Glutamatergic neuron (in vitro differentiated cells): Measurements from ENCODE around the gene SNX30. TPM values are rescaled to one million over a fixed set of nuclear protein-coding genes. Genes with fewer than 3 reads are reported as not detected.

Source experiments
- DNase-seq: peaks from one replicate; pipeline ENCODE4 v3.0.0; 2022
- H3K27ac Mint-ChIP-seq: one replicate; pipeline ENCODE4 v1.8.0; 2020; ENCODE audit warnings: mild to moderate bottlenecking, mixed read lengths, inconsistent platforms; ENCODE audit not compliant: unreplicated experiment
- H3K27me3 Mint-ChIP-seq: one replicate; pipeline ENCODE4 v1.8.0; 2020; ENCODE audit warnings: mild to moderate bottlenecking, moderate library complexity, mixed read lengths, inconsistent platforms; ENCODE audit not compliant: unreplicated experiment
- H3K36me3 Mint-ChIP-seq: one replicate; pipeline ENCODE4 v1.8.0; 2020; ENCODE audit warnings: mild to moderate bottlenecking, mixed read lengths, inconsistent platforms; ENCODE audit not compliant: unreplicated experiment
- H3K4me1 Mint-ChIP-seq: one replicate; pipeline ENCODE4 v1.8.0; 2020; ENCODE audit warnings: mild to moderate bottlenecking, low read depth, mixed read lengths, inconsistent platforms; ENCODE audit not compliant: unreplicated experiment
- H3K4me3 Mint-ChIP-seq: one replicate; pipeline ENCODE4 v1.8.0; 2020; ENCODE audit warnings: mild to moderate bottlenecking, mixed read lengths, inconsistent platforms; ENCODE audit not compliant: unreplicated experiment
- H3K9me3 Mint-ChIP-seq: one replicate; pipeline ENCODE4 v1.8.0; 2020; ENCODE audit warnings: mild to moderate bottlenecking, moderate library complexity, mixed read lengths, inconsistent platforms; ENCODE audit not compliant: unreplicated experiment
- CTCF ChIP-seq: fragments of 200-600 bp; sonication (generic); IDR thresholded peaks from one replicate; pipeline ENCODE4 v1.5.0; 2021; ENCODE audit not compliant: partially characterized antibody, unreplicated experiment
- total RNA-seq: library from RNA; stranded (reverse); fragmentation: NEBNext Ultra II Directional; extraction: Animal tissue kit (Norgen Biotek cat#: 25700); gene quantifications from one replicate; pipeline ENCODE4 v1.2.1, GENCODE V29; 2021; ENCODE audit not compliant: unreplicated experiment

SNX30 gene
- total RNA-seq, 1 donor from 2014 or later, result 41.7 TPM

GRCh38 chr9:112757282-112757883 is 6.8 kb downstream of the SNX30 start:
- no peak for TF ChIP-seq CTCF
- Mint-ChIP-seq H3K4me1 (peaks cover 25% of the 10 kb centered on the region), H3K4me3 (no peak overlapping the region), H3K9me3 (peaks cover 2% of the 10 kb centered on the region), H3K27ac (no peak overlapping the region), H3K36me3 (no peaks in the 10 kb centered on the region), H3K27me3 (peaks cover 2% of the 10 kb centered on the region)
- no peak for DNase-seq

- TF ChIP-seq CTCF, result no peak
- Mint-ChIP-seq H3K36me3 (no peaks in the 10 kb centered on the region), H3K4me1 (peaks cover 27% of the 10 kb centered on the region)
Measured at GRCh38 chr9:112757940-112758339, 7.4 kb downstream of the SNX30 start.

GRCh38 chr9:112760821-112761220 is 10.3 kb downstream of the SNX30 start:
- Mint-ChIP-seq H3K36me3 (no peaks in the 10 kb centered on the region), H3K9me3 (no peaks in the 10 kb centered on the region), H3K4me3 (peak overlapping the region; percentile 30), H3K27ac (peak overlapping the region; percentile 9), H3K27me3 (peaks cover 2% of the 10 kb centered on the region), H3K4me1 (peaks cover 36% of the 10 kb centered on the region)
- DNase-seq, result no peak
- no peak for TF ChIP-seq CTCF

More at GRCh38 chr9:112757940-112758339, 7.4 kb downstream of the SNX30 start:
- Mint-ChIP-seq H3K9me3 (peaks cover 2% of the 10 kb centered on the region), H3K27ac (no peak overlapping the region), H3K27me3 (peaks cover 2% of the 10 kb centered on the region), H3K4me3 (no peak overlapping the region)
- DNase-seq, result no peak

GRCh38 chr9:112761912-112762655 is 11.5 kb downstream of the SNX30 start:
- DNase-seq, result no peak
- peaks cover 2% of the 10 kb centered on the region for H3K9me3 Mint-ChIP-seq
- peaks cover 2% of the 10 kb centered on the region for H3K27me3 Mint-ChIP-seq
- no peaks in the 10 kb centered on the region for H3K36me3 Mint-ChIP-seq
- peak overlapping the region; percentile 26 for H3K27ac Mint-ChIP-seq
- peaks cover 36% of the 10 kb centered on the region for H3K4me1 Mint-ChIP-seq
- peak overlapping the region; percentile 18 for H3K4me3 Mint-ChIP-seq
- no peak for TF ChIP-seq CTCF
